HG03064 (cell line): ENCODE measurements around the gene POMZP3.
"Not testable (repeated sequence)": the region's sequence is repeated elsewhere in the genome, so short reads cannot be mapped to it uniquely, and the experiment has no call there.

Experiments
- ATAC-seq: cut with Tn5 transposase; IDR thresholded peaks from one replicate; pipeline ENCODE4 v1.9.1; 2021; ENCODE audit warnings: low read depth; ENCODE audit not compliant: unreplicated experiment

POMZP3 gene

DNA sequence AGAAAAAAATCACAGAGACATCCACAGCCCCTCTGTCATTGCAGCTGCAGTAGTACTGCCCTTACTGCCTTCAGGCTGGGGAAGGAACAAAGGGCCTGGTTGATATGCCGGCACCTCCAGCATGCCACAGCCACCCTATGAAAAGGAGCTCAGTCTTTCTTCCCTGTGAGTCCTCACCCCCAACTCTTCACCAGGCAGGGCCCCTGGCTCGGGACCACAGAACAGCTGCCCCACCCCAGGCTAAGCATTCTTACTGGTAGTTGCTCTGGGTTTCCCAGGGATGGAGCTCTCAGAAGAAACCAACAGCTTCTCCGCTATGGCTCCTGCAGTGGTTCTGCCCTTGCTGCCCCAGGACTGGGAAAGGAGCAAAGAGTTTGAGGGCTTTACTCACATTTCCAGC, 36.0 kb downstream of the POMZP3 start:
- ATAC-seq = not testable (repeated sequence)

DNA sequence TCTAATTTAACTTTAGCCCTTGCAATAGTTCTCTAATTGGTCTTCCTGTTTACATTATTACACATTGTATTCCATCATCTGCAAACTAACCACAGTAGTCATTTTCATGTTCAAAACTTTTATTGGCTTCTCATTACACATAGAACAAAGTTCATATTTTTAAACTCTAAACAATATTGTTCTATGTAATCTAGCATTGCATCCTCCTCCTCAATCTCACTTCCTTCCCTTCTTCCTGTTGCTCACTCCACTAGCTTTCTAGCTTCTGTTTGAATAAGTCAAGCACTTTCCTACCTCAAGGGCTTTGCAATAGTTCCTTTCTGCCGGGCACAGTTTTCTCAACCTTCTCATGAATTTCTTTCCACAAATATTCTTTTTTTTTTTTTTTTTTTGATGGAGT, 38.5 kb downstream of the POMZP3 start:
- ATAC-seq = not testable (repeated sequence)

DNA sequence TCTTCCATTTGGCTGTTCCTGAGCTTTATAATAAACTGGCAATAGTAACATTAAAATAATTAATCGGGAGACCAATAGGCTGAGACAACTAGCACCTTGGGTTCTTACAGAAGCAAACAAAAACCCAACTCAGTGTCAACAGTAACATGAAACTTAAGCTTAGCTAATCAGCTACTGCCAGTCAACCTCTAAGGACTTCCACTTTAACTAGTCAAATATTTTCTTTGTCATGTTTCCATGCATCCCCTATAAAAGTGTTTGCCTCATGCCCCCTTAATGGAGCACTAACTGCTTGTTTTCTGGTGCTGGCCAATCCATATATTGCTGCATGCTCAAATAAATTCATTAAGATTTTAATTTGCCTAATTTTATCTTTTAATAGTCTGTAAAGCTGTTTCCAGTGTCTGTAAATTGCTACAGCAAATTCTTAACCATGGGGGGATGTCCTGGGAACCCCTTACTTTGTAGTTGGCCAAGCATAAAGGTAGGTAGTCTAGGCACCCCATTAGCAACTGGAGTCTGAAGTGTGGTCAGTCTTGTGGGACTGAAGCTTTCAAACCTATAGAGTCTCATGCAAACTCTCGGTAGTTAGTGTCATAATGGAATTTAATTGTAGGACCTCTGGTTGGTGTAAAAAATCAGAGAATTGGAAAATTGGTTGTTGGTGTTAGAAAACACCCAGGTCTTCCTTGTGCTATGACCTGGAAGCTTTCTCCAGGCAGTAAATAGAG, 40.3 kb downstream of the POMZP3 start:
- not testable (repeated sequence) for ATAC-seq

DNA sequence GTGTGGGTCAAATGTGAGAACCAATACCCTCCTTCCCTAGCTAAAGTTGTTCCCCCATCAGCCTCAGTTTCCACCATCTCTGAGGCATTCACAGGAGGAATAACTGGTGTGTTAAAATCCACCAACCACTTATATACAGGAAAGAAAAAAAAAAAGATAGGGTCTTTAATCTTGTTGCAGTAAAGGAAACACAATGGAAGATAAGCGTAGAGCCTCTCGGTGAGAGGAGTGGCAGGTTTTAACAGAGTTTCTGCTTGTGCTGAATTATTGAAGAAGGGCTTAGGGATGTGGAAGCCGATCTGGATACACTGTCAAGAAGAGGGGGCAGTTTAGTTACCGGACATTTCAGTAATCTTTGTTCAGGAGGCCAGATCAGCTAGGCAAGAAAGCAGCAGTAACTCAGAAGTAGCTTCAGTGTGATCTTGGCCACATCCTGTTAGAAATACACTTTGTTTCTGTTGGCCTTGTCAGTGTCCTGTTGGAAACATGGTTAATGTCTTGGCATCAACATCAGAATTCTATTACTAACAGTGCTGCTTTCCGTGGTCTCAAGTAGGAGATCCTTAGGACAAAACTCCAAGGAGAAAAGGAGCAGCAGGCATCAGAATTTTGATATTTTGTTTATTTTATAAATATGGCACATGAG, 43.3 kb downstream of the POMZP3 start:
- ATAC-seq = not testable (repeated sequence)

DNA sequence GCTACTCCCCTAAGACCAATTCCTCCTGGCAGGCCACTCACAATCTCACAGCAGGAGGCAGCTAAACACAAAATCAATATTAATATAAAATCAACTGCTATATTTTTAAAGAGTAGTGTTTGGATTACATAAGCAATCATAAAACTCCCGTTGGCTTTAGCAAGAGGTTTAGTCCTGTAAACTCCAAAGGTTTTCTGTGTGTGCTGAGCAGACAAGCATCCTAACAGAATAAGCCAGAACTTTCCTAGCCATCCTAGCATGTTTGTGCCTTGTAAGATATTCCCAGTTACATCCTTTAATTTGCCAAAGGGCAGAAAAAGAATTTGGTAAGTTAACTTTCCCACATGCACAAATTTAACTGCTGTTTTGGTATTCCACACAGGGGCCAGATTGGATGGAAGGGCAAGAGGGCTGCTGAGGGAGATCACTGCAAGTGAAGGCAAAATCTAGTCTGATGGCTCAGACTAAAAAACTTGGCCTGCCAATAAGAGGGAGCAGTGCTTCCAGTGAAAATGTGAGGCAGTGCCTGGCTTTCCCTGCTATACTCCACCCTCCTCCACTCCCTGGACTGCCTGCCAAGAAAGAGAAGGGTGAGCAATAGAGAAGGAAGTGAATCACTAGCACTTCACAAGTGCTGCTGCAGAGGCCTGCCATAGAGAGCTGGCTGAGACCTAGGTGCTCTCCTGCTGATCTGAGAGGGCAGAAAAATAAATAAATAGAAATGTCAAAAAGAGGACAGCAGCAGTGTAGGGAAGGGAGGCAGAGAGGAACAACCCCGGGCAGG, 44.0 kb downstream of the POMZP3 start:
- not testable (repeated sequence) for ATAC-seq

DNA sequence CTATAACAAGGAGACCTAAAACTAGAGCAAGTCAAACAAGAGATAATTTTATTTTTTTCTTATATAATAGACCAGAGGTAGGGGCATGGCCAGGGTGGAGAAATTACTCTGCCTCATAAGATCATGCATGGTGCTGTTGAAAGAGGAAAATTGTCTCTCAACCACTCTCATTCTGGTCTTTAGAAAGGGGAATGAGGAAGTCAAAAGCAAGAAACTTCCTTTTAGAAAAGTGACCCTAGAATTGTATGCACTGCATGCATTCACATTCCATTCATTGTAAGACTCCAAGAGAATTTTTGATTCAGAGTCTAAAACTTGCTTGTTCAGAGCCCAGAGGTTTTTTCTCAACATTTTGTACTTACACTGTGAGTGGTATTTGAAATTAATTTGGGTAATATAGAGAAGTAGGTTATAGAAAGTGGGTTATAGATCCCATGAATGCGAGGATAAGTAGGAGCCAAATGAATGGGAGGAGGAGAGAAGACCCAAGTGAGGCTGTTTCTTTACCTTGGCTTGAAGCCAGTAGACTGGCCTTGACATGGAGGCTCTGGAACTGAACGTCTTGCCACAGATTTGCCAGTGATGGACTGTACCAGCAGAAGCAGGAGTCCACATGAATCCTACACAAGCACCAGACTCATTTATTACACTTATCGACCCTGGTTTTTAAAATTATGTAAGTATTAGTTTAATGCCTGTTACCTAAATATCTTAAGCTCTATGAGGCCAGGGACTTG, 51.0 kb downstream of the POMZP3 start:
- ATAC-seq = not testable (repeated sequence)

DNA sequence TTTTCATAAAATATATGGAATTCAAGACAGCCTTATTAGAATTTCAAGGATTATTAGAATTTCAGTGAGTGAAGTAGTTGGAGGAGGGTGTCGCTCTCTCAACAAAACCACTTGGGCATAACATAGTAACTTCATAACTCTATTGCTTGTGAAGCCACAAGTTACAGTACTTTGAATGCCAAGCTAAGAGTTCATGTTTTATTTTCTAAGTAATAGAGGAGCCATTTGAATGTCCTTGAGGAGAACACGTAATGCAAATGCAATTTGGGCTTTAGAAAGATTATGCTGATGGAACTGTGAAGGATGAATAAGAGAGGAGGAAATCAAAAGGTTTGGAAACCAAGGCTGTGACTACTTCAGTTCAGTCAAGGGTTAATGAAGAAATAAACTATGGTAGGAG, 51.6 kb downstream of the POMZP3 start:
- ATAC-seq = not testable (repeated sequence)

DNA sequence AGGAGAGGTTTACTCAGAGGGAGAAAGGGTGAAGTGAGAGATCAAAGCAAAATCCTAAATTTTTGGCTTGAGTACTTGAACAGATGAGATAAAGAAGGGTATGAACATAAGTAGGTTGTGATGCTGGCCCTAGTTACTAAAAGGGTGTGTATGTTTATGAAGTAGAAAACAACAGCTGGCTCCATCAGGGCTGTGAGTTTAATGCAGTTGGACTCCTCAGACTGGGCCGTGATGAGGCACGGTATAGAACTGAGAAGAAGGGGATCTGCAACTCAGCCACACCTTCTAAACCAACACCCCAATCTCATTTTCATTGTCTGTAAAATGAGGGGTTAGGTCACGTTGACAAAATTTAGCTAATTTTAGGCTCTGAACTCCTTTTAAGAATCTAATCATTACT, 54.8 kb downstream of the POMZP3 start:
- not testable (repeated sequence) for ATAC-seq

DNA sequence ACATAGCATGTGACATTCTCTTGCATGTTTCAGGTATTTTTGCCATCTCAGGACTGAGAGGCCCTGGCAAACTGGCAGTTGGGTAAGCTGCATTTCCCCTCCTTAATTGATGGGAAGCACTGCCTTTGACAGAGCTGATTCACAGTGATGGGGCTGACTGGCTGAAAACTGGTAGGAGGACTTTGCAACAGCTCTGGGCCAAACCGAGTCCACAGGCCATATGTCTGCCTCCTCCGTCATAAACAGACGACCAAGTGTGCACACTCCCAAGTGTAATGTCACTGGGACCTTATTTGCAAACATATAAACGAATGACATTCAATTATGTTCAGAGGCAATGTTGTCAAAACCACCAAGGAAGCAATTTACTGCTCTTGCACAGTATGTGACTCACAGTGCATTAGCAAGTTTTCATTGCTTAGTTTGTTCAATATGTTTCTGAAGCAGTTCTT, 56.7 kb downstream of the POMZP3 start:
- ATAC-seq = not testable (repeated sequence)

DNA sequence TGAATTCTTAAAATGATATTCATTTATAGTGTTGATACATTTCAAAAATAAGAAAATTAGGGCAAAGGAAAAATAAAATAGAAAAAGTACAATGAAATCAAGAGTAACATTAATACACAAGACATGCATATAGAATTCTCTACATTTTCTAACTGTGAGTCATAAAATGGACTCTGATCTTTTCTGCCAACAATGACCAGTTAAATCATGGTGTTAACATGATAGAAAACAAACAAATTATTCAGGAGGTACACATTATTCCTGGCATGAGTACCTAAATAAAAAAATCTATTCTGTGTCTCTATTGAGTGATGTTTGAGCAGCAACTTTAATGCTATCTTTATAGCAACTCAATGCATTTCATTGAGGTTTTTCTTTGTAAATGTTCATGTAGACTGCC, 58.3 kb downstream of the POMZP3 start:
- not testable (repeated sequence) for ATAC-seq

DNA sequence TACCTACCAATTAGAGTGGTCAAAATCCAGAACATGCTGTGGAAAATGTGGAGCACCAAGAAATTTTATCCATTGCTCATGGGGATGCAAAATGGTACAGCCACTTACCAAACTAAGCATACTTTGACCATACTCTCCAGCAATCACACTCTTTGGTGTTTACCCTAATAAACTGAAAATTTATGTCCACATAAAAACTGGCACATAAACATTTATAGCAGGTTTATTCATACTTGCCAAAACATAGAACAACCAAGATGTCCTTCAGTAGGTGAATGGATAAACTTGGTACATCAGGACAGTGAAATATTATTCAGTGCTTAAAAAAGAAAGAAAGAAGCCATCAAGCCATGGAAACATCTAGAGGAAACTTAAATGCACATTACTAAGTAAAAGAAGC, 59.3 kb downstream of the POMZP3 start:
- ATAC-seq = not testable (repeated sequence)

DNA sequence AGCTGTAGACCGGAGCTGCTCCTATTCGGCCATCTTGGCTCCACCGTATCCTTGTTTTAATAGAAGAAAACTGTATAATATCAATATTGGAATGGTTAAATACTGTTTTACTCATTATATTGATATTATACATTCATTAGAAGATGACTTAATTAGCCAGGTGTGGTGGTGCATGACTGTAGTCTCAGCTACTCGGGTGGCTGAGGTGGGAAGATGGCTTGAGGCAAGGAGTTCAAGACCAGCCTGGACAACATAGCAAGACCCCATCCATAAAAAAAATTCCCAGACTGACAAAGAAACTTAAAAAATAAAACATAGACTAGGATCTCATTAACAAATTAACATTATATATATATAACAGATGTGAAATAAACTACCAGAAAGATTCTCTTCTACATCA, 59.8 kb downstream of the POMZP3 start:
- not testable (repeated sequence) for ATAC-seq

DNA sequence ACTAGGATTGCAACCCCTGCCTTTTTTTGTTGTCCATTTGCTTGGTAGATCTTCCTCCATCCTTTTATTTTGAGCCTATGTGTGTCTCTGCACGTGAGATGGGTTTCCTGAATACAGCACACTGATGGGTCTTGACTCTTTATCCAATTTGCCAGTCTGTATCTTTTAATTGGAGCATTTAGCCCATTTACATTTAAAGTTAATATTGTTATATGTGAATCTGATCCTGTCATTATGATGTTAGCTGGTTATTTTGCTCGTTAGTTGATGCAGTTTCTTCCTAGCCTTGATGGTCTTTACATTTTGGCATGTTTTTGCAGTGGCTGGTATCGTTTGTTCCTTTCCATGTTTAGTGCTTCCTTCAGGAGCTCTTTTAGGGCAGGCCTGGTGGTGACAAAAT, 62.1 kb downstream of the POMZP3 start:
- ATAC-seq = not testable (repeated sequence)

DNA sequence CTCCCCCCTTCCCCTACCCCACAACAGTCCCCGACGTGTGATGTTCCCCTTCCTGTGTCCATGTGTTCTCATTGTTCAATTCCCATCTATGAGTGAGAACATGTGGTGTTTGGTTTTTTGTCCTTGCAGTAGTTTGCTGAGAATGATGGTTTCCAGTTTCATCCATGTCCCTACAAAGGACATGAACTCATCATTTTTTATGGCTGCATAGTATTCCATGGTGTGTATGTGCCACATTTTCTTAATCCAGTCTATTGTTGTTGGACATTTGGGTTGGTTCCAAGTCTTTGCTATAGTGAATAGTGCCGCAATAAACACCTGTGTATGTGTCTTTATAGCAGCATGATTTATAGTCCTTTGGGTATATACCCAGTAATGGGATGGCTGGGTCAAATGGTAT, 65.7 kb downstream of the POMZP3 start:
- not testable (repeated sequence) for ATAC-seq

DNA sequence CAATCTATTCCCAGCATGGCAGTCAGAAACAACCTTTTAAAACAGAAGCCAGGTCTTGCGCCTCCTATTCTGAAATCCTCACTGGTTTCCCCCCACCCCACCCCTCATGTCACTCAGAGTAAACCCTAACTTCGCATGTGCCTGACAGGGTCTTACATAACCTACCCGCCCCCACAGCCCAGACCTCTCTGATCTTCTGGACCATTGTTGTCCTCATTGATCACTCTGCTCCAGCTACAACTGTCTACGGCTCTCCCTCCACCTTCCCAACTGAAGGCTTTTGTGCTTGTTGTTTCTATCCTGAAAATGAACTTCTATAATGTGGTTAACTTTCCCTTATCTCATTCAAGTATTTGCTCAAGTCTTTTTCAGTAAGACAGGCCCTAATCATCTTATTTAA, 66.9 kb downstream of the POMZP3 start:
- ATAC-seq = not testable (repeated sequence)
